NCI-H1436 treated with DMSO at 0.1 percent for 48 hours (cell line): ENCODE results near the gene ANKRD13D.
A peak's percentile ranks its signal among the peaks of the same experiment; 100 is the strongest.

Experiments used
- DNase-seq: peaks from one replicate; lab custom pipeline; 2025; lab: John Stamatoyannopoulos, UW

Gene ANKRD13D

GRCh38 chr11:67273260-67273990 is 15.7 kb upstream of the ANKRD13D start:
- DNase-seq, result no peak

- no peak for DNase-seq
Measured at GRCh38 chr11:67274768-67275605, 14.1 kb upstream of the ANKRD13D start.

- no peak for DNase-seq
Measured at GRCh38 chr11:67275606-67276409, 13.3 kb upstream of the ANKRD13D start.

GRCh38 chr11:67276781-67277230 is 12.3 kb upstream of the ANKRD13D start:
- no peak for DNase-seq

- DNase-seq, result peak; percentile 58
Measured at GRCh38 chr11:67277231-67277961, 11.7 kb upstream of the ANKRD13D start.

- no peak for DNase-seq
Measured at GRCh38 chr11:67278135-67278938, 10.8 kb upstream of the ANKRD13D start.

GRCh38 chr11:67278939-67279588 is 10.0 kb upstream of the ANKRD13D start:
- no peak for DNase-seq

GRCh38 chr11:67279589-67280340 is 9.3 kb upstream of the ANKRD13D start:
- no peak for DNase-seq

GRCh38 chr11:67280341-67280787 is 8.7 kb upstream of the ANKRD13D start:
- DNase-seq, result no peak

- no peak for DNase-seq
Measured at GRCh38 chr11:67280788-67281551, 8.1 kb upstream of the ANKRD13D start.

- DNase-seq, result no peak
Measured at GRCh38 chr11:67281552-67282150, 7.5 kb upstream of the ANKRD13D start.

- no peak for DNase-seq
Measured at GRCh38 chr11:67282155-67282875, 6.8 kb upstream of the ANKRD13D start.

GRCh38 chr11:67282876-67283371 is 6.2 kb upstream of the ANKRD13D start:
- no peak for DNase-seq

GRCh38 chr11:67283481-67283963 is 5.6 kb upstream of the ANKRD13D start:
- no peak for DNase-seq

GRCh38 chr11:67284811-67285540 is 4.1 kb upstream of the ANKRD13D start:
- DNase-seq, result no peak
